LHCN-M2 (cell line): ENCODE data around the gene EHMT1. TPM values are rescaled to one million over a fixed set of nuclear protein-coding genes. Genes with fewer than 3 reads are reported as not detected.
"Not testable (repeated sequence)": the region's sequence is repeated elsewhere in the genome, so short reads cannot be mapped to it uniquely, and the experiment has no call there.

Source experiments
- DNase-seq: peaks from one replicate; pipeline ENCODE4 v3.0.0-alpha.2; 2012; ENCODE audit warnings: low read depth
- total RNA-seq: library from RNA; depleted of rRNA; stranded (reverse); fragments of >200 nt; gene quantifications from 2 replicates; pipeline ENCODE4 v1.2.3, GENCODE V29; 2014

Gene EHMT1
- total RNA-seq, 1 experiment from 2014 or later = 43.5 TPM

DNA sequence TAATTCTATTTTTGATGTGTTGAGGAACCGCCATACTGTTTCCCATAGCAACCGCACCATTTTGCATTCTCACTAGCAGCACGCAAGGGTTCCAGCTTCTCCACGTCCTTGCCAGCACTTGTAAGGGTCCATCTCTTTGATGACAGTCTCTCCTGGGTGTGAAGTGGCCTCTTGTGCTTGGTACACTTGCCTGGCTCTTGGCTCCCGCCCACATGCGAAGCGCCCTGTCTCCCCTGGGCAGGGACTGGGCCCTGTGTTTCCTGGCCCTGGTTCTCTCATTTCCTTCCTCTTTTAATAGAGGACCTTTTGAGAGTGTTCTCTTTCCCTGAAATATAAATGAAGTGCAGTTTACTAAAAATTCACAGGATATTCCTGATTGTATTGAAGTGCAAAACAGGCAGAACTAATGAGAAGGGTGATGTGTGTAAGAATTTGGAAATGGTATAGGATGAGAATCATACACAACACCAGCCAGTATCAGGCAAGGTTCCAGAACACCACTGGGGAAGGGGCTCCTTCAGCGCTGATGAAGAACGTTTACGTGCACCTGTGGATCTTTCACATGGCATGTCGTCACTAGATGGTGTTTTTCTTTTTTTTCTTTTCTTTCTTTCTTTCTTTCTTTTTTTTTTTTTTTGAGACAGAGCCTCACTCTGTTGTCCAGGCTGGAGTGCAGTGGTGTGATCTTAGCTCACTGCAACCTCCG lies 73.0 kb downstream of the EHMT1 start:
- no peak for DNase-seq

DNA sequence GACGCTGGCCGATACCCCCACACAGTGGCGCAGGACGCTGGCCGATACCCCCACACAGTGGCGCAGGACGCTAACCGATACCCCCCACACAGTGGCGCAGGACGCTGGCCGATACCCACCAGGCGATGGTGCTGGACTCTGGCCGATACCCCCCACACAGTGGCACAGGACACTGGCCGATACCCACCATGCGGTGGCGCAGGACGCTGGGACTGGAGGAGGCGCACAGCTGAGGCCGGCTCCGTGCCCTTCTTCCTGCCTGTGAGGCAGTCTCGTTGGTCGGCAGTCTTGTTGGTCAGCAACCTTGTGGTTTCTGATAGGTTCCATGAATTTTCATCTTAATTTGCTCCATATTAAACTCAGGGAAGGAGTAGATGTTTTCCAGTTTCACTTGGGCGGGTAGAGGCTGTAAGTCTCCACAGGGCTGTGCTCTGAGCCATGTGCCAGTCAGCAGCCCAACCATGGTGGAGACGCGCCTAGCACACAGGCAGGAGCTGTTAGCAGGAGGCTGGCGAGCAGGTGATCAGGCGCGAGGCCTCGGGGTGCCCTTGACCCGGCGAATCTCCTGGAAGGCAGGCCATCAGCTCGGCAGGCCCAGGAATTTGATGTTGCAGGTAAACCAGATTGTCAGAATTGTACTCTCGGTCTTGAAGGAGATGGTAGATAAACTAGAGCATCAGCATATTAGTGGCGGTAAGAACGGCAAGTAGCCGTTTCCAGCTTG lies 75.6 kb downstream of the EHMT1 start:
- no peak for DNase-seq

- DNase-seq = no peak
These were observed 76.4 kb downstream of the EHMT1 start for GRCh38 chr9:137694962-137695875.

DNA sequence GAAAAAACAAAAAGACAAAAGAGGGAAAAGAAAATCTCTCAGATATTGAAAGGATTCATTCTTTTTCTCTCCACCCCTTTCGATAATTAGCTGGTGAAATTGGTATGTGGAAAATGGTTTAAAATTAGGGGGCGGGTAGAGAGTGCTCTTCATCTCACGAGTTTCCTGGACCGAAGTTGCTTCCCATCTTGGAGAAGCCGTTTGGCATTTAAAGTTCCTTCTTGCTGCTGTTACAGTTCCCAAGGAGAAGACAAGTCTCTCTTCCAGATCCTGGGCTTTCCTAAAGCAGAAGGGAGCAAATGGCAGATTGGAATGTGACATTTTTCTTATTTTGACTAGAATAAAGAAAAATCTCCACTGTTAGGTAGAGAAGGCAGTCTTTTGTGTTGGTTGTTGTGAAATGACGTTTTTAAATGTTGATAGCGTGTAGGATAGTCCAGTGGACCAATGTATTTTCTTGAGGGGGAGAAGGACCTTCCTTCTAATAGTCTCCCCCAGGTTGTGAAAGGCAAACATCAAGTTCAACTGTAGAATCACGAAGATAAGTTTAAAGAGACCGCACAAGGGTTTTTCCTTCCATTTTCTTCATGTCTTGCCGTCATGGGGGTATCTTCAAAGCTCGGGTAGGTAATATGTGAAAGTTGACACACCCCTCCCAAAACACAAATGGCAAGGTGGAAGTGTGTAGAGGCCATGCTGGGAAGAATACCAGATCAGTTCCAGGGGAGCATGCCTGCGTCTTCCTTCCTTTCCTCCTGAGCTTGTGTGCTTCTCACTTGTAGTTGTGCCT lies 77.5 kb downstream of the EHMT1 start:
- no peak for DNase-seq

DNA sequence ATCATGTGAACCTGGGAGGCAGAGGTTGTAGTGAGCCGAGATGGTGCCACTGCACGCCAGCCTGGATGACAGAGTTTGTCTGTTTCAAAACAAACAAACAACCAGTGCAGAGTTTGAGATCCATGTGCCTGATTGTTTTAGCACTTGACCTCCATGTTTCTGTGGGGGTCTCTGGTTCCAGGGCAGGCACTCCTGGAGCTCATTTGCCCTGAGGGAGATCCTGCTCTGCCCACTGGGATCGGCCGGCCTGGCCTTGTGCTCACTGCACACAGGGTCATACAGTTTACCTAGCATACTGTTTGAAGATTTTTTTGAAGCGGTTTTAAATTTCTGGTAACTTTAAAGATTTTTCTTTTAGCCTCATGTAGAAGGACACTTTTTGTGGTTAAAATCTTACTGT lies 78.4 kb downstream of the EHMT1 start:
- DNase-seq = no peak

DNA sequence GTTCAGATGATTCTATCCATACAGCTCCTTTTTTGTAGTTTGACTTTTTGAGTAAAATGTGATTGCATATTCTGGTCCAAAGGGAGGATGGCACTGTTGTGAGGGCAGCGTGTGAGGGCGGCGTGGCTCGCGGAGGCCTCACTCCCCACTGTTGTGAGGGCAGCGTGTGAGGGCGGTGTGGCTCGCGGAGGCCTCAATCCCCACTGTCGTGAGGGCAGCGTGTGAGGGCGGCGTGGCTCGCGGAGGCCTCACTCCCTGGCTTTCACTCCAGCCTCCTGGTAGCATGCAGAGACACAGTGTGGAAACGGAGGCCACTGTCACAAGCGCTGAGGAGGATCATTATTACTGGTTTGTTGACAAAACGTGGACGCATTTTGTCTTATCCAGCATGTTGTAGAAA lies 79.0 kb downstream of the EHMT1 start:
- DNase-seq = no peak

GRCh38 chr9:137700911-137701310 lies 82.1 kb downstream of the EHMT1 start:
- no peak for DNase-seq

DNA sequence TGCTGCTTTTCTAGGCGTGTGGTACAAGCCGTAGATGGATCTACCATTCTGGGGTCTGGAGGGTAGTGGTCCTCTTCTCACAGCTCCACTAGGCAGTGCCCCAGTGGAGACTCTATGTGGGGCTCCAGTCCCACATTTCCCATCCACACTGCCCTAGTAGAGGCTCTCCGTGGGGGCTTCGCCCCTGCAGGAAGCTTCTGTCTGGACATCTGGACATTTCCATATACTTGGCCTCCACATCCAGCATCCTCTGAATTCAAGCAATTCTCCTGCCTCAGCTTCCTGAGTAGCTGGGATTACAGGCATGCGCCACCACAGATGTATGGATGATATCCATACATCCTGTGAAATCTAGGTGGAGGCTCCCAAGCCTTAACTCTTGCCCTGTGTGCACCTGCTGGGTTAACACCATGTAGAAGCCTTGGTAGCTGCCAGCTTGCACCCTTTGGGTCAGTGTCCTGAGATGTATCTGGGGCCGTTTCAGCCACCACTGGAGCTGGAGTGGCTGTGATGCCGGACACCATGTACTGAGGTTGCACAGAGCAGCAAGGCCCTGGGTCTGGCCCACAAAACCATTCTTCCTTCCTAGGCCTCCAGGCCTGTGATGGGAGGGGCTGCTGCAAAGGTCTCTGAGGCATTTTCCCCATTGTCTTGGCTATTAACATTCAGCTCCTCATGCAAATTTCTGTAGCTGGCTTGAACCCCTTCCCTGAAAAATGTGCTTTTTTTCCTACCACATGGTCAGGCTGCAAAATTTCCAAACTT lies 84.0 kb downstream of the EHMT1 start:
- no peak for DNase-seq

DNA sequence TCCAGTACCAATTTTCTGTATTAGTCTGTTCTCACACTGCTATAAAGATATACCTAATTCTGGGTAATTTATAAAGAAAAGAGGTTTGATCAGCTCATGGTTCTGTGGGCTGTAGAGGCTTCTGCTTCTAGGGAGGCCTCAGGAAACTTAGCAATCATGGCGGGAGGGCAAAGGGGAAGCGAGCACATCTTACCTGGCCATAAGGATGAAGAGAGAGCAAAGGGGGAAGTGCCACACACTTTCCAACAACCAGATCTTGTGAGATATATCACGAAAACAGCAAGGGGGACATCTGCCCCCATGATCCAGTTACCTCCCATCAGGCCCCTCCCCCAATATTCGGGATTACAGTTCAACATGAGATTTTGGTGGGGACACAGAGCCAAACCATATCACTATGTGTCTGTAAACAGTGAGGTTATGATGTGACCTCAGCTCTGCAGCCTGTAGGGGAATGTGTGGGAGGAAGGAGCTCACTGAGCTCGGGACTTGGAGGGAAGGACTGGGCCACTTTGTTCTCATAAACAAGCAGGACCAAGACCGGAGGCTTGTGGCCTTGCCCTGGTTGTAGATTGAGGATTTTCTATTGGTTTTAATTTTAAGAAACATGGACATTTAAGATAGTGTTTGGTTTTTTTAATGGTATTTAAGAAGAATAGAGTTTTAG lies 85.2 kb downstream of the EHMT1 start:
- DNase-seq = no peak

DNA sequence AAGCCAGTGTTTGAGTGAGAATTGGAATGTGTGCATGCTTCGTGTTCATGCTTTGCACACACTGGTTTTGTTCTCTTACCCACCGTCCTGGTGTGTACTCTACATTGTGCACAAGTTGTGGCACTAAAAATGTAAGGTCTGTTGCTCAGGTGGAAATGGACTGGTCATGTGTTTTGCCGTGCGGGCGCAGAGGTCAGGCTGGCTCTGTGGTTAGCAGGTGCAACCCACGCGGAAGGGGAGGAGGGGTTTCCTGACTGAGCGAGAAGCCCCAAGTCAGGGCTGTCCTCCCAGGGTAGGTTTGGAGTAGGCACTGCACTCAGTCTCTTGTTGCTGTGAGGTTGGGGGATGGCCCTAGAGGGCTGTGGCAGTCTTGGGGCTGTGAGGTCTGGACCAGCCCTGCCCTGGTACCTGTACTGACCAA lies 86.6 kb downstream of the EHMT1 start:
- DNase-seq = no peak

- no peak for DNase-seq
These were observed 87.1 kb downstream of the EHMT1 start for GRCh38 chr9:137705906-137706305.

GRCh38 chr9:137707361-137707760 lies 88.6 kb downstream of the EHMT1 start:
- DNase-seq = no peak

DNA sequence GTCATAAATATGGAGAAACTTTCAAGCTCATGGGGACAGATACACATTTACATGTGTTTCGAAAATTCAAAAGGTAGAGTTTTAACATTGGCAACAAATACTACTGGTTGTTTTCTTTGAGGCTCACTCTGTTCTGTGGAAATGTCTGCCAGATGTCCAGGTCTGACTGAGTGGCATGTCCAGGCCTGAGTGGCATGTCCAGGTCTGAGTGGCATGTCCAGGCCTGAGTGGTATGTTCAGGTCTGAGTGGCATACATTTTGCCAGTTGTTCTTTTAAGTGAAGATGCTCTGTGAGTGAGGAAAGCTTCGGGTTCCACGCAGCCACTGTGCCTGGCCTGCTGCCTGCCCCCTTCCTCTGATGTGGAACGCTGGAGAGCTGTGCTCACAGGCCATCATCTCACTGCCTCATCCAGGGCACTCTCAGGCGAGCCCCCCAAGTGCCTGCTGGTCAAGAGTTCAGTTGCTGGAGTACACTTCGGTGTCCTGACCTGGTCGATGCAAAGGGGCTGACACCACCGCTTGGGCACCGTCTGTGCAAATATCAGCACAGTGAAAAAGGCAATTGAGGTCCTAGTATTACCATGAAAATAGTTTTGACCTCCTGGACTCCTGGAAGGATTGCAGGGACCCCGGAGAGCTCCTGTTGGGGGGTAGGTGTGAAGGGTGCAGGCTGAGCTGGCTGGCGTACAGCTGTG lies 89.9 kb downstream of the EHMT1 start:
- DNase-seq = no peak

DNA sequence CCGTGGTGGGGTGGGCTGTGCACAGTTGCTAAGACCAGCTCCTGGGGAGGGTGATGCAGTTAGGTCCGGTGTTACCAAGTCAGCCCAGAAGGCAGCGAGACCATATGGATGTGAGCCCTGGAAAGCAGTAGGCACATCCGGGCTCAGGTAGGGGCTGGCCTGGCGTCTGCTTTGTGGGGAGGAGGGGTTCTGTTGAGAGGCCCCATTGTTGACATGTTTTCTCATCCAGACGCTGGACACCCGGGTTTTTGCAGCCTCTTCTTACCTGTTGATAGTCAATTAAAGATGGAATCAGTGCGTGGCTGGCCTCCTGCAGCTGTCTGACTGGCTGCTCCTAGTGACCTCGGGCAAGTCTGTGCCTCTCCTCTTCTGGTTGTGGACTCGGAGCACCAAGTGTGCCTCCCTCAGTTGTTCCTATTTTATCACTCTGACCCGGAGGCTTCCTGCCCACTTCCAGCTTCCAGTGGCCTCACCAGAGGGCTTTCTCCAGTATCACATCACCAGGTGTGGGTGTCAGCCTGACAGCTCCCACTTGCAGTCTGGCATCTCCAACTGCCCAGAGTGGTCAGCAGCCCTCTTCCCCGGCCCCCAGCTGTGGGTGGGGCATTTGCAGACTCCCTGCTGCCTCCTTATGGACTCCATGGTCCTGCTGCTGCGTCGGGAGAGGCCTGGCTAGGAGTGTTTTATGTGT lies 90.8 kb downstream of the EHMT1 start:
- no peak for DNase-seq

GRCh38 chr9:137710704-137711103 lies 91.9 kb downstream of the EHMT1 start:
- no peak for DNase-seq

- no peak for DNase-seq
These were observed 92.9 kb downstream of the EHMT1 start for GRCh38 chr9:137711678-137712105.

DNA sequence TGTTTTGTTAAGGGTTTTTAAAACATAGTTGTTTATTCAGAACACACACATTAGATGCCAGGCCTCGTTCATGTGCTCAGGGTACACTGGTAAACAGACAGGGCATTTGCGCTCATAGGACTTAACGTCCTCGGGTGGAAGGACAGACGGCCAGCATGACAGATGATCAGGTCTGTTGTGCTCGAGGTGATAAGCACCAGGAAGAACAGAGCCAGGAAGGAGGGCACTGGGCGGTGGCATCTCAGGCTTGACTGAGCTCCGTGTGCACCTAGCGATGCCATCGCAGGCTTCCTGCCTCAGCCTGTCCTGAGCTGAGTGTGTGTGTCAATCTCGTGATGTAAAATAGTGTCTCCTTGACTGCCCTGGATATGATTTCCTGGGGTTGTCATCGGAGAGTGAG lies 96.5 kb downstream of the EHMT1 start:
- no peak for DNase-seq

- not testable (repeated sequence) for DNase-seq
These were observed 97.3 kb downstream of the EHMT1 start for GRCh38 chr9:137715866-137716693.
